Suprapubic skin (tissue), 4 donors: ENCODE data around the gene NEURL3.

ENCODE experiments used
- EP300 ChIP-seq: sonication (generic); formaldehyde crosslinking; IDR thresholded peaks from one replicate; pipeline ENCODE4 v1.6.1; 2017; ENCODE audit warnings: antibody characterized with exemption
- POLR2AphosphoS5 ChIP-seq, 3 donors: sonication (generic); formaldehyde crosslinking; IDR thresholded peaks; one replicate each; pipeline ENCODE4 v1.6.1; 2017; ENCODE audit warnings: antibody characterized with exemption in 3 of 3
- TF ChIP-seq, protein P1 (sequence below), 2 donors: fragments of 200-600 bp in 1 of 2; fragments of 450-650 bp in 1 of 2; sonication (generic) in 1 of 2; IDR thresholded peaks; one replicate each; pipeline ENCODE4 v1.5.1; 2016 to 2019; ENCODE audit warnings: antibody characterized with exemption in 2 of 2, mild to moderate bottlenecking in 1 of 2, moderate library complexity in 1 of 2

DNA sequence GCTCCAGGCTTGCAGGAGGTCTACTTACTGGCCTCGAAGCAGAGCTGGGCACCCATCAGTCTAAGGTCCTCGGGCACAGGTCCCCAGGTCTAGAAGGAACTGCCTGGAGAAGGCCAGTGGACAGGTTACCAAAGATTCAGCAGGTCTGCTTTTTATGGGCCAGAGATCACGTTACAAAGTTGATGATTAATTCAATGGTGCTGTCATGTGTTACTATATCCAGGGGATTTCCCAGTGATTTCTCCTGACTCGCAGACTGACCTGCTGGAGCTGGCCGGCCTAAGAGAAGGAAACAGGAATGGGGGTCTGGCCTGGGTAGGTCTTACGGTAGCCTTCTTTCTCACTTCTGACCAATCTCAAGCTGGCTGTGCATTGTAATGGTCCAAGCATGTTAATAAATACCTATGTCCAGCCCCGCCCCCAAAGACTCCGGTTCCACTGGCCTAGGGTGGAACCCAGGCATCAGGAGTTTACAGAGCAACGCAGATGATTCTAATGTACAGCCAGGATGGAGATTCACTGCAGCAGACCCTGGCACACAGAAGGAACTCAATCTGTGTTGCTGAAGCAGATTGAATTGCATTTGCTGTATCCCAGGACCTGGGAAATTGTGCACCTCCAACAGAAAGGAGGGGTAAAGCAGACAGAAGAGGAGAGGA, at the start of gene NEURL3:
- TF ChIP-seq POLR2AphosphoS5 (IDR thresholded peaks at IDR 0.05) (no peak), EP300 (no peak)
- TF ChIP-seq, protein P1, sequence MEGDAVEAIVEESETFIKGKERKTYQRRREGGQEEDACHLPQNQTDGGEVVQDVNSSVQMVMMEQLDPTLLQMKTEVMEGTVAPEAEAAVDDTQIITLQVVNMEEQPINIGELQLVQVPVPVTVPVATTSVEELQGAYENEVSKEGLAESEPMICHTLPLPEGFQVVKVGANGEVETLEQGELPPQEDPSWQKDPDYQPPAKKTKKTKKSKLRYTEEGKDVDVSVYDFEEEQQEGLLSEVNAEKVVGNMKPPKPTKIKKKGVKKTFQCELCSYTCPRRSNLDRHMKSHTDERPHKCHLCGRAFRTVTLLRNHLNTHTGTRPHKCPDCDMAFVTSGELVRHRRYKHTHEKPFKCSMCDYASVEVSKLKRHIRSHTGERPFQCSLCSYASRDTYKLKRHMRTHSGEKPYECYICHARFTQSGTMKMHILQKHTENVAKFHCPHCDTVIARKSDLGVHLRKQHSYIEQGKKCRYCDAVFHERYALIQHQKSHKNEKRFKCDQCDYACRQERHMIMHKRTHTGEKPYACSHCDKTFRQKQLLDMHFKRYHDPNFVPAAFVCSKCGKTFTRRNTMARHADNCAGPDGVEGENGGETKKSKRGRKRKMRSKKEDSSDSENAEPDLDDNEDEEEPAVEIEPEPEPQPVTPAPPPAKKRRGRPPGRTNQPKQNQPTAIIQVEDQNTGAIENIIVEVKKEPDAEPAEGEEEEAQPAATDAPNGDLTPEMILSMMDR (IDR thresholded peaks at IDR 0.05), result no peak
